KMS-11 (cell line): ENCODE data around the gene LPAR2.

Experiments
- H2AFZ ChIP-seq: fragments of 200-600 bp; sonication (generic); 2 replicates; pipeline ENCODE4 v1.6.1; 2016; ENCODE audit warnings: antibody characterized with exemption, mixed run types, low read depth
- H3K27ac ChIP-seq: fragments of 200-600 bp; sonication (generic); 2 replicates; pipeline ENCODE4 v1.6.1; 2016; ENCODE audit warnings: mild to moderate bottlenecking, mixed run types
- H3K27me3 ChIP-seq: fragments of 200-600 bp; sonication (generic); 2 replicates; pipeline ENCODE4 v1.6.1; 2017; ENCODE audit warnings: mild to moderate bottlenecking, low read depth, mixed run types, moderate library complexity; ENCODE audit not compliant: insufficient read depth
- H3K36me3 ChIP-seq: fragments of 200-600 bp; sonication (generic); 2 replicates; pipeline ENCODE4 v1.6.1; 2017; ENCODE audit warnings: mild to moderate bottlenecking, mixed run types; ENCODE audit not compliant: insufficient read depth
- H3K4me1 ChIP-seq: fragments of 200-600 bp; sonication (generic); 2 replicates; pipeline ENCODE4 v1.6.1; 2016; ENCODE audit warnings: mild to moderate bottlenecking, low read depth, mixed run types; ENCODE audit not compliant: poor library complexity, severe bottlenecking
- H3K4me2 ChIP-seq: fragments of 200-600 bp; sonication (generic); 2 replicates; pipeline ENCODE4 v1.7.0; 2016; ENCODE audit warnings: mild to moderate bottlenecking, mixed run types
- H3K4me3 ChIP-seq: fragments of 200-600 bp; sonication (generic); IDR thresholded peaks from 2 replicates; pipeline ENCODE4 v1.6.1; 2017; ENCODE audit warnings: low read depth, low read length, mixed read lengths; ENCODE audit not compliant: insufficient read depth
- H3K79me2 ChIP-seq: fragments of 200-600 bp; sonication (generic); 2 replicates; pipeline ENCODE4 v1.6.1; 2016; ENCODE audit warnings: low read depth, mixed run types; ENCODE audit not compliant: insufficient read depth
- H3K9ac ChIP-seq: fragments of 200-600 bp; sonication (generic); 2 replicates; pipeline ENCODE4 v1.6.1; 2016; ENCODE audit warnings: mild to moderate bottlenecking, mixed run types
- H4K20me1 ChIP-seq: fragments of 200-600 bp; sonication (generic); 2 replicates; pipeline ENCODE4 v1.6.1; 2016; ENCODE audit warnings: mild to moderate bottlenecking, mixed run types; ENCODE audit not compliant: insufficient read depth
- TF ChIP-seq, protein P1 (sequence below): fragments of 200-600 bp; sonication (generic); conservative IDR thresholded peaks from 2 replicates; pipeline ENCODE4 v1.6.1; 2017; ENCODE audit warnings: low read depth, mild to moderate bottlenecking, antibody characterized with exemption, low read length, moderate library complexity, mixed read lengths

The LPAR2 gene

DNA sequence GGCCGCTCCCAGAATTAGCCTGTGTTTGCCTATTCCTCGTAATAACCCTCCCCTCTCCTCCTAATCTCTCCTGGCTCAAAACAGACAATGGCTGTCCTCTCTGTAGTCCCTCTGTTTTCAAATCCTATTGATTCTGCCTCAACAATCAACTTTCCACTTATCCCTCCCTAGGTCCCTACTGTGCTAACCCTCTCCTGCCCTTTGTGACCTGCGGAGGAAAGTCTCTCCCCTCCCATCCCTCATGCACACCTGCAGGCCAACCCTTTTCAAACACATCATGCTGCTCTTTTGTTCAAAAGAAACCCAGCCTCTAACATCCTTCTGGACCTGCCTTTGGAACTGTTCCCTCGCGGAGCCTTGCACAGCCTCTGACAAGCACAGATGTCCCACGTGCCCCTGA is 52.6 kb downstream of the LPAR2 start:
- no peak overlapping the region for H3K4me3 ChIP-seq
- H3K4me1 ChIP-seq = no peaks in the 10 kb centered on the region
- no peak overlapping the region for H2AFZ ChIP-seq
- TF ChIP-seq, protein P1, sequence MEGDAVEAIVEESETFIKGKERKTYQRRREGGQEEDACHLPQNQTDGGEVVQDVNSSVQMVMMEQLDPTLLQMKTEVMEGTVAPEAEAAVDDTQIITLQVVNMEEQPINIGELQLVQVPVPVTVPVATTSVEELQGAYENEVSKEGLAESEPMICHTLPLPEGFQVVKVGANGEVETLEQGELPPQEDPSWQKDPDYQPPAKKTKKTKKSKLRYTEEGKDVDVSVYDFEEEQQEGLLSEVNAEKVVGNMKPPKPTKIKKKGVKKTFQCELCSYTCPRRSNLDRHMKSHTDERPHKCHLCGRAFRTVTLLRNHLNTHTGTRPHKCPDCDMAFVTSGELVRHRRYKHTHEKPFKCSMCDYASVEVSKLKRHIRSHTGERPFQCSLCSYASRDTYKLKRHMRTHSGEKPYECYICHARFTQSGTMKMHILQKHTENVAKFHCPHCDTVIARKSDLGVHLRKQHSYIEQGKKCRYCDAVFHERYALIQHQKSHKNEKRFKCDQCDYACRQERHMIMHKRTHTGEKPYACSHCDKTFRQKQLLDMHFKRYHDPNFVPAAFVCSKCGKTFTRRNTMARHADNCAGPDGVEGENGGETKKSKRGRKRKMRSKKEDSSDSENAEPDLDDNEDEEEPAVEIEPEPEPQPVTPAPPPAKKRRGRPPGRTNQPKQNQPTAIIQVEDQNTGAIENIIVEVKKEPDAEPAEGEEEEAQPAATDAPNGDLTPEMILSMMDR = no peak
- H3K27ac ChIP-seq = no peak overlapping the region
- H3K36me3 ChIP-seq = no peaks in the 10 kb centered on the region
- H3K4me2 ChIP-seq = no peak overlapping the region
- no peaks in the 10 kb centered on the region for H3K27me3 ChIP-seq
- H3K9ac ChIP-seq = no peak overlapping the region
- no peaks in the 10 kb centered on the region for H4K20me1 ChIP-seq
- no peaks in the 10 kb centered on the region for H3K79me2 ChIP-seq
